ENCODE results near the gene POLR2F.
A peak's percentile ranks its signal among the peaks of the same experiment; 100 is the strongest.
"Not testable (repeated sequence)": the region's sequence is repeated elsewhere in the genome, so short reads cannot be mapped to it uniquely, and the experiment has no call there.

Gene POLR2F

GRCh38 chr22:37925330-37925729 is 28.2 kb upstream of the POLR2F start:
- no peak for DNase-seq (ENCODE audit: low spot score)

- no peak for DNase-seq (ENCODE audit: low spot score)
Measured at GRCh38 chr22:37925767-37926166, 27.7 kb upstream of the POLR2F start.

GRCh38 chr22:37926358-37926757 is 27.1 kb upstream of the POLR2F start:
- no peak for DNase-seq (ENCODE audit: low spot score)

- DNase-seq (ENCODE audit: low spot score), result no peak
Measured at GRCh38 chr22:37926771-37927636, 26.5 kb upstream of the POLR2F start.

GRCh38 chr22:37927637-37927936 is 25.9 kb upstream of the POLR2F start:
- no peak for DNase-seq (ENCODE audit: low spot score)

GRCh38 chr22:37929390-37929789 is 24.1 kb upstream of the POLR2F start:
- no peak for DNase-seq (ENCODE audit: low spot score)

- DNase-seq (ENCODE audit: low spot score), result peak; percentile 60
Measured at GRCh38 chr22:37930270-37930951, 23.1 kb upstream of the POLR2F start.

- no peak for DNase-seq (ENCODE audit: low spot score)
Measured at GRCh38 chr22:37930952-37931440, 22.5 kb upstream of the POLR2F start.

GRCh38 chr22:37931893-37932389 is 21.6 kb upstream of the POLR2F start:
- no peak for DNase-seq (ENCODE audit: low spot score)

- DNase-seq (ENCODE audit: low spot score), result no peak
Measured at GRCh38 chr22:37932401-37932800, 21.1 kb upstream of the POLR2F start.

- no peak for DNase-seq (ENCODE audit: low spot score)
Measured at GRCh38 chr22:37932821-37933578, 20.5 kb upstream of the POLR2F start.

GRCh38 chr22:37933711-37934376 is 19.7 kb upstream of the POLR2F start:
- DNase-seq (ENCODE audit: low spot score), result peak; percentile 98

- DNase-seq (ENCODE audit: low spot score), result no peak
Measured at GRCh38 chr22:37940698-37941376, 12.7 kb upstream of the POLR2F start.

GRCh38 chr22:37942133-37942532 is 11.4 kb upstream of the POLR2F start:
- DNase-seq (ENCODE audit: low spot score), result no peak

GRCh38 chr22:37943136-37943824 is 10.2 kb upstream of the POLR2F start:
- no peak for DNase-seq (ENCODE audit: low spot score)

GRCh38 chr22:37943825-37944198 is 9.7 kb upstream of the POLR2F start:
- no peak for DNase-seq (ENCODE audit: low spot score)

GRCh38 chr22:37944423-37944822 is 9.1 kb upstream of the POLR2F start:
- DNase-seq (ENCODE audit: low spot score), result not testable (repeated sequence)

- not testable (repeated sequence) for DNase-seq (ENCODE audit: low spot score)
Measured at GRCh38 chr22:37947142-37947795, 6.2 kb upstream of the POLR2F start.

GRCh38 chr22:37951305-37951704 is 2.2 kb upstream of the POLR2F start:
- DNase-seq (ENCODE audit: low spot score), result no peak

- not testable (repeated sequence) for DNase-seq (ENCODE audit: low spot score)
Measured at GRCh38 chr22:37952629-37953028, 870 bp upstream of the POLR2F start.
